Skeletal muscle cell (primary cell): Measurements from ENCODE around the gene AGO1.
"Not testable (repeated sequence)": the region's sequence is repeated elsewhere in the genome, so short reads cannot be mapped to it uniquely, and the experiment has no call there.

ENCODE experiments used
- DNase-seq: peaks from one replicate; pipeline ENCODE4 v3.0.0-alpha.2; 2010; ENCODE audit warnings: low read depth
- H3K4me3 ChIP-seq: 2 replicates; pipeline ENCODE4 v1.5.1; 2011; ENCODE audit warnings: low read depth, mild to moderate bottlenecking, control low read depth, low read length, moderate library complexity

Gene AGO1

GRCh38 chr1:35864813-35865212, 18.2 kb upstream of the AGO1 start:
- no peak overlapping the region for H3K4me3 ChIP-seq
- no peak for DNase-seq

- H3K4me3 ChIP-seq = no peak overlapping the region
- no peak for DNase-seq
Observed at GRCh38 chr1:35866991-35867390, 16.0 kb upstream of the AGO1 start.

- not testable (repeated sequence) for H3K4me3 ChIP-seq, DNase-seq
Observed at GRCh38 chr1:35869245-35869950, 13.6 kb upstream of the AGO1 start.

- no peak overlapping the region for H3K4me3 ChIP-seq
- DNase-seq = no peak
Observed at GRCh38 chr1:35870651-35871309, 12.2 kb upstream of the AGO1 start.

GRCh38 chr1:35873243-35873750, 9.7 kb upstream of the AGO1 start:
- H3K4me3 ChIP-seq = no peak overlapping the region
- no peak for DNase-seq

GRCh38 chr1:35874115-35874514, 8.9 kb upstream of the AGO1 start:
- not testable (repeated sequence) for H3K4me3 ChIP-seq

GRCh38 chr1:35876988-35877387, 6.0 kb upstream of the AGO1 start:
- no peak overlapping the region for H3K4me3 ChIP-seq
- DNase-seq = no peak

More at GRCh38 chr1:35874115-35874514, 8.9 kb upstream of the AGO1 start:
- DNase-seq = not testable (repeated sequence)

GRCh38 chr1:35881850-35882273, 1.1 kb upstream of the AGO1 start:
- no peak for DNase-seq
- H3K4me3 ChIP-seq = no peak overlapping the region

GRCh38 chr1:35882586-35882944, 444 bp upstream of the AGO1 start:
- peak overlapping the region; percentile 77 for H3K4me3 ChIP-seq
- no peak for DNase-seq

- H3K4me3 ChIP-seq = peak overlapping the region; percentile 77
- DNase-seq = no peak
Observed at GRCh38 chr1:35883635-35884101, 659 bp downstream of the AGO1 start.

GRCh38 chr1:35884934-35885333, 1.9 kb downstream of the AGO1 start:
- no peak overlapping the region for H3K4me3 ChIP-seq

GRCh38 chr1:35885961-35886558, 3.1 kb downstream of the AGO1 start:
- no peak overlapping the region for H3K4me3 ChIP-seq
- no peak for DNase-seq

More at GRCh38 chr1:35884934-35885333, 1.9 kb downstream of the AGO1 start:
- DNase-seq = no peak

GRCh38 chr1:35886577-35887431, 3.8 kb downstream of the AGO1 start:
- H3K4me3 ChIP-seq = no peak overlapping the region

GRCh38 chr1:35887508-35887907, 4.5 kb downstream of the AGO1 start:
- no peak overlapping the region for H3K4me3 ChIP-seq
- DNase-seq = no peak

More at GRCh38 chr1:35886577-35887431, 3.8 kb downstream of the AGO1 start:
- DNase-seq = no peak

- DNase-seq = no peak
- H3K4me3 ChIP-seq = no peak overlapping the region
Observed at GRCh38 chr1:35888255-35888654, 5.2 kb downstream of the AGO1 start.

GRCh38 chr1:35888981-35889380, 6.0 kb downstream of the AGO1 start:
- not testable (repeated sequence) for H3K4me3 ChIP-seq, DNase-seq

- no peak for DNase-seq
Observed at GRCh38 chr1:35893051-35893879, 10.3 kb downstream of the AGO1 start.

GRCh38 chr1:35894183-35894582, 11.2 kb downstream of the AGO1 start:
- no peak overlapping the region for H3K4me3 ChIP-seq
- DNase-seq = no peak

More at GRCh38 chr1:35893051-35893879, 10.3 kb downstream of the AGO1 start:
- no peak overlapping the region for H3K4me3 ChIP-seq

GRCh38 chr1:35894656-35895055, 11.6 kb downstream of the AGO1 start:
- DNase-seq = no peak
- H3K4me3 ChIP-seq = no peak overlapping the region
